HepG2 (cell line): ENCODE results near the gene RPEL1. TPM values are rescaled to one million over a fixed set of nuclear protein-coding genes. Genes with fewer than 3 reads are reported as not detected.

Experiments
- CEBPG ChIP-seq: IDR thresholded peaks from 2 replicates; pipeline ENCODE4 v1.6.1; 2016
- FOXM1 ChIP-seq: sonication (generic); formaldehyde crosslinking; IDR thresholded peaks from 2 replicates; pipeline ENCODE4 v1.5.0; 2020; ENCODE audit warnings: missing genetic modification reagents
- GATA4 ChIP-seq: sonication (generic); IDR thresholded peaks from 2 replicates; pipeline ENCODE4 v1.6.1; 2016; ENCODE audit warnings: antibody characterized with exemption, low read depth, borderline replicate concordance
- GLI4 ChIP-seq: sonication (generic); formaldehyde crosslinking; IDR thresholded peaks from 2 replicates; pipeline ENCODE4 v1.5.1; 2020; ENCODE audit warnings: missing genetic modification reagents, mild to moderate bottlenecking, moderate library complexity, borderline replicate concordance
- HIVEP1 ChIP-seq: sonication (generic); formaldehyde crosslinking; IDR thresholded peaks from 2 replicates; pipeline ENCODE4 v1.4.0; 2020; ENCODE audit warnings: mild to moderate bottlenecking, missing genetic modification reagents
- HOXA9 ChIP-seq: sonication (generic); formaldehyde crosslinking; IDR thresholded peaks from 2 replicates; pipeline ENCODE4 v1.8.1; 2022; ENCODE audit warnings: missing genetic modification reagents, mild to moderate bottlenecking, moderate library complexity, borderline replicate concordance
- IRF2 ChIP-seq: IDR thresholded peaks from 2 replicates; pipeline ENCODE4 v1.6.1; 2018; ENCODE audit warnings: missing genetic modification reagents, missing compliant biosample characterization
- KLF13 ChIP-seq: sonication (generic); formaldehyde crosslinking; IDR thresholded peaks from 2 replicates; pipeline ENCODE4 v1.4.0; 2020; ENCODE audit warnings: mild to moderate bottlenecking, missing genetic modification reagents
- MED1 ChIP-seq: sonication (generic); formaldehyde crosslinking; IDR thresholded peaks from 2 replicates; pipeline ENCODE4 v1.4.0; 2020; ENCODE audit warnings: missing genetic modification reagents
- MED13 ChIP-seq: sonication (generic); formaldehyde crosslinking; IDR thresholded peaks from 2 replicates; pipeline ENCODE4 v1.5.0; 2020; ENCODE audit warnings: missing genetic modification reagents
- NFYB ChIP-seq: sonication (generic); formaldehyde crosslinking; IDR thresholded peaks from 2 replicates; pipeline ENCODE4 v1.4.0; 2020; ENCODE audit warnings: missing genetic modification reagents
- ONECUT2 ChIP-seq: sonication (generic); formaldehyde crosslinking; IDR thresholded peaks from 2 replicates; pipeline ENCODE4 v1.4.0; 2020; ENCODE audit warnings: missing genetic modification reagents
- RELA ChIP-seq: sonication (generic); formaldehyde crosslinking; IDR thresholded peaks from 2 replicates; pipeline ENCODE4 v1.4.0; 2020; ENCODE audit warnings: missing genetic modification reagents
- RFX1 ChIP-seq: fragments of 450-650 bp; IDR thresholded peaks from 2 replicates; pipeline ENCODE4 v1.6.1; 2017
- SATB2 ChIP-seq: sonication (generic); formaldehyde crosslinking; IDR thresholded peaks from 2 replicates; pipeline ENCODE4 v1.5.0; 2020; ENCODE audit warnings: missing genetic modification reagents
- STAG1 ChIP-seq: sonication (generic); formaldehyde crosslinking; IDR thresholded peaks from 2 replicates; pipeline ENCODE4 v1.4.0; 2020; ENCODE audit warnings: missing genetic modification reagents
- YEATS4 ChIP-seq: sonication (generic); formaldehyde crosslinking; IDR thresholded peaks from 2 replicates; pipeline ENCODE4 v1.4.0; 2020; ENCODE audit warnings: missing genetic modification reagents, borderline replicate concordance
- ZBTB7A ChIP-seq: sonication (generic); formaldehyde crosslinking; IDR thresholded peaks from 2 replicates; pipeline ENCODE4 v1.8.0; 2022; ENCODE audit warnings: mild to moderate bottlenecking, missing genetic modification reagents
- ZFP36 ChIP-seq: fragments of 150-350 bp; IDR thresholded peaks from 2 replicates; pipeline ENCODE4 v1.6.1; 2018; ENCODE audit warnings: borderline replicate concordance, low read length, low read depth; ENCODE audit not compliant: partially characterized antibody
- ZNF775 ChIP-seq: sonication (generic); formaldehyde crosslinking; IDR thresholded peaks from 2 replicates; pipeline ENCODE4 v1.4.0; 2020; ENCODE audit warnings: missing genetic modification reagents, mild to moderate bottlenecking, moderate library complexity, borderline replicate concordance
- ZNF878 ChIP-seq: sonication (generic); formaldehyde crosslinking; IDR thresholded peaks from 2 replicates; pipeline ENCODE4 v1.8.1; 2023; ENCODE audit warnings: mild to moderate bottlenecking, missing genetic modification reagents, moderate library complexity
- ZSCAN9 ChIP-seq: IDR thresholded peaks from 2 replicates; pipeline ENCODE4 v1.6.1; 2016; ENCODE audit warnings: borderline replicate concordance
- polyA plus RNA-seq, 8 experiments: library from polyadenylated mRNA; depleted of rRNA in 3 of 8; stranded (reverse) in 7 of 8; unstranded in 1 of 8; fragments of >200 nt; fragmentation: Illumina TruSeq in 4 of 8; extraction: Trizol in 4 of 8; gene quantifications; 2 replicates each; pipeline versions ENCODE4 v1.2.1 to v1.2.3, GENCODE V29; 2011 to 2016; ENCODE audit warnings: low read depth in 4 of 8, missing spikeins in 1 of 8, mixed read lengths in 1 of 8; ENCODE audit not compliant: insufficient read depth in 1 of 8
- total RNA-seq, 5 experiments: library from RNA; depleted of rRNA; stranded (reverse); fragments of >200 nt; fragmentation: Illumina TruSeq; extraction: Trizol; gene quantifications; 2 replicates each; pipeline ENCODE4 v1.2.3, GENCODE V29; 2016; ENCODE audit warnings: low read depth in 1 of 5
- TF ChIP-seq, protein P1 (sequence below): sonication (generic); IDR thresholded peaks from 2 replicates; pipeline ENCODE4 v1.6.1; 2016; ENCODE audit warnings: low read depth, borderline replicate concordance
- TF ChIP-seq, protein P2 (sequence below): sonication (generic); formaldehyde crosslinking; IDR thresholded peaks from 2 replicates; pipeline ENCODE4 v1.5.0; 2020; ENCODE audit warnings: mild to moderate bottlenecking, missing genetic modification reagents
- TF ChIP-seq, protein P3 (sequence below): sonication (generic); formaldehyde crosslinking; IDR thresholded peaks from 2 replicates; pipeline ENCODE4 v1.4.0; 2020; ENCODE audit warnings: low read depth, mild to moderate bottlenecking, missing genetic modification reagents
- TF ChIP-seq, protein P4 (sequence below): sonication (generic); formaldehyde crosslinking; IDR thresholded peaks from 2 replicates; pipeline ENCODE4 v1.5.0; 2020; ENCODE audit warnings: missing genetic modification reagents, mild to moderate bottlenecking, borderline replicate concordance
- TF ChIP-seq, protein P5 (sequence below), 2 experiments: fragments of 450-650 bp in 1 of 2; sonication (generic) in 1 of 2; formaldehyde crosslinking; IDR thresholded peaks; 2 replicates each; pipeline versions ENCODE4 v1.5.0 to v1.8.0; 2020 to 2022; ENCODE audit warnings: mild to moderate bottlenecking in 1 of 2, missing genetic modification reagents in 1 of 2
- TF ChIP-seq, protein P6 (sequence below): sonication (generic); formaldehyde crosslinking; IDR thresholded peaks from 2 replicates; pipeline ENCODE4 v1.5.0; 2020; ENCODE audit warnings: missing genetic modification reagents, mild to moderate bottlenecking, borderline replicate concordance

Gene RPEL1
- total and polyA plus RNA-seq, 2 of the 13 experiments (the other 11 are each of a cell fraction or from before 2014, with no cell fraction given): 0.04 to 0.07 TPM

DNA sequence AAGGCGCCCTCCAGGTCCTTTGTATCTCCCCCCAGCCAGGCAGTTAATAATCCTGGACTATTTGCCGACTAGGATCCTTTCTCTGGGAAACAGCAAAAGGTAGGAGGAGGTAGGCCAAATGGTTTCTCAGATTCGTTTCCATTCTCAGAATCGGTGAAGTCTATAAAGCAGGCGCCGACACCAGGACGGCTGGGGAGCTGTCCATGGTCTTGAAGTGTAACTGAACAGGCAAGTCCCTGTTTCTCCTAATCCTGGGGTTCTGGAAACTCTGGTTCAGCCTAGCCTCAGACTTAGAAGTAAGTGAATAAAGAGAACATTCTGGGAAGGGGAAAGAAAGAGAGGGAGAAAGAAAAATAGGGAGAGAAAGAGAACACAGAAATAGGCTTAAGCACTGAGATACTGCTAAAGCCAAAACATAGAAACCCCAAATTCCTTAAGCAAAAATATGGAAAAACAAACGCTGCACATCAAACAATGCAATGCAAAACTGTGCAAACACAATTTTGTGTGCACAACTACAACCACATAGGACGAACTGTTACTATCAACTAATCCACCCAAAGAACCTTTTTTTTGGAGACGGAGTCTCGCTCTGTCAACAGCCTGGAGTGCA is 20.1 kb downstream of the RPEL1 start (continued):
- TF ChIP-seq, protein P1, sequence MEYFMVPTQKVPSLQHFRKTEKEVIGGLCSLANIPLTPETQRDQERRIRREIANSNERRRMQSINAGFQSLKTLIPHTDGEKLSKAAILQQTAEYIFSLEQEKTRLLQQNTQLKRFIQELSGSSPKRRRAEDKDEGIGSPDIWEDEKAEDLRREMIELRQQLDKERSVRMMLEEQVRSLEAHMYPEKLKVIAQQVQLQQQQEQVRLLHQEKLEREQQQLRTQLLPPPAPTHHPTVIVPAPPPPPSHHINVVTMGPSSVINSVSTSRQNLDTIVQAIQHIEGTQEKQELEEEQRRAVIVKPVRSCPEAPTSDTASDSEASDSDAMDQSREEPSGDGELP: no peak
- TF ChIP-seq, protein P2, sequence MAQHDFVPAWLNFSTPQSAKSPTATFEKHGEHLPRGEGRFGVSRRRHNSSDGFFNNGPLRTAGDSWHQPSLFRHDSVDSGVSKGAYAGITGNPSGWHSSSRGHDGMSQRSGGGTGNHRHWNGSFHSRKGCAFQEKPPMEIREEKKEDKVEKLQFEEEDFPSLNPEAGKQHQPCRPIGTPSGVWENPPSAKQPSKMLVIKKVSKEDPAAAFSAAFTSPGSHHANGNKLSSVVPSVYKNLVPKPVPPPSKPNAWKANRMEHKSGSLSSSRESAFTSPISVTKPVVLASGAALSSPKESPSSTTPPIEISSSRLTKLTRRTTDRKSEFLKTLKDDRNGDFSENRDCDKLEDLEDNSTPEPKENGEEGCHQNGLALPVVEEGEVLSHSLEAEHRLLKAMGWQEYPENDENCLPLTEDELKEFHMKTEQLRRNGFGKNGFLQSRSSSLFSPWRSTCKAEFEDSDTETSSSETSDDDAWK (CRISPR knock-in tag): no peak
- TF ChIP-seq ZNF878 (CRISPR knock-in tag) (no peak), HIVEP1 (CRISPR knock-in tag) (no peak), MED1 (CRISPR knock-in tag) (peak; percentile 56; the same call in 1 of the 2 replicates), STAG1 (CRISPR knock-in tag) (no peak), ZFP36 (no peak), HOXA9 (CRISPR knock-in tag) (no peak), ZBTB7A (CRISPR knock-in tag) (no peak), KLF13 (no peak), CEBPG (CRISPR knock-in tag) (no peak), NFYB (CRISPR knock-in tag) (0 out of 2 replicates have a peak, but pooled peaks have one; percentile 38), ZNF775 (CRISPR knock-in tag) (no peak), RFX1 (no peak), IRF2 (peak; percentile 54; the same call in 1 of the 2 replicates), GLI4 (CRISPR knock-in tag) (no peak), MED13 (CRISPR knock-in tag) (peak; percentile 58; the same call in 1 of the 2 replicates), SATB2 (CRISPR knock-in tag) (peak; percentile 92; the same call in 1 of the 2 replicates), ZSCAN9 (peak; percentile 98), RELA (no peak), GATA4 (no peak), FOXM1 (CRISPR knock-in tag) (no peak), YEATS4 (CRISPR knock-in tag) (no peak), ONECUT2 (CRISPR knock-in tag) (no peak; the same call in 1 of the 2 replicates)
- TF ChIP-seq, protein P3, sequence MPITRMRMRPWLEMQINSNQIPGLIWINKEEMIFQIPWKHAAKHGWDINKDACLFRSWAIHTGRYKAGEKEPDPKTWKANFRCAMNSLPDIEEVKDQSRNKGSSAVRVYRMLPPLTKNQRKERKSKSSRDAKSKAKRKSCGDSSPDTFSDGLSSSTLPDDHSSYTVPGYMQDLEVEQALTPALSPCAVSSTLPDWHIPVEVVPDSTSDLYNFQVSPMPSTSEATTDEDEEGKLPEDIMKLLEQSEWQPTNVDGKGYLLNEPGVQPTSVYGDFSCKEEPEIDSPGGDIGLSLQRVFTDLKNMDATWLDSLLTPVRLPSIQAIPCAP (CRISPR knock-in tag): no peak
- TF ChIP-seq, protein P4, sequence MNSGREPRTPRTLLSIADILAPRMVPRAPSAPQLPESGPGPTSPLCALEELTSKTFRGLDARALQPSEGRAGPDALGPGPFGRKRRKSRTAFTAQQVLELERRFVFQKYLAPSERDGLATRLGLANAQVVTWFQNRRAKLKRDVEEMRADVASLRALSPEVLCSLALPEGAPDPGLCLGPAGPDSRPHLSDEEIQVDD (CRISPR knock-in tag): no peak
- TF ChIP-seq, protein P5, sequence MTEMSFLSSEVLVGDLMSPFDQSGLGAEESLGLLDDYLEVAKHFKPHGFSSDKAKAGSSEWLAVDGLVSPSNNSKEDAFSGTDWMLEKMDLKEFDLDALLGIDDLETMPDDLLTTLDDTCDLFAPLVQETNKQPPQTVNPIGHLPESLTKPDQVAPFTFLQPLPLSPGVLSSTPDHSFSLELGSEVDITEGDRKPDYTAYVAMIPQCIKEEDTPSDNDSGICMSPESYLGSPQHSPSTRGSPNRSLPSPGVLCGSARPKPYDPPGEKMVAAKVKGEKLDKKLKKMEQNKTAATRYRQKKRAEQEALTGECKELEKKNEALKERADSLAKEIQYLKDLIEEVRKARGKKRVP (CRISPR knock-in tag; IDR thresholded peaks at IDR 0.05): no peak
- TF ChIP-seq, protein P6, sequence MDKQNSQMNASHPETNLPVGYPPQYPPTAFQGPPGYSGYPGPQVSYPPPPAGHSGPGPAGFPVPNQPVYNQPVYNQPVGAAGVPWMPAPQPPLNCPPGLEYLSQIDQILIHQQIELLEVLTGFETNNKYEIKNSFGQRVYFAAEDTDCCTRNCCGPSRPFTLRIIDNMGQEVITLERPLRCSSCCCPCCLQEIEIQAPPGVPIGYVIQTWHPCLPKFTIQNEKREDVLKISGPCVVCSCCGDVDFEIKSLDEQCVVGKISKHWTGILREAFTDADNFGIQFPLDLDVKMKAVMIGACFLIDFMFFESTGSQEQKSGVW (CRISPR knock-in tag): no peak
